Measurements from ENCODE around the gene SLC25A4. TPM values are rescaled to one million over a fixed set of nuclear protein-coding genes. Genes with fewer than 3 reads are reported as not detected.

SLC25A4 gene
- total RNA-seq: 10 to 100 TPM; 11.5 to 46.1 (median 30.1) TPM

DNA sequence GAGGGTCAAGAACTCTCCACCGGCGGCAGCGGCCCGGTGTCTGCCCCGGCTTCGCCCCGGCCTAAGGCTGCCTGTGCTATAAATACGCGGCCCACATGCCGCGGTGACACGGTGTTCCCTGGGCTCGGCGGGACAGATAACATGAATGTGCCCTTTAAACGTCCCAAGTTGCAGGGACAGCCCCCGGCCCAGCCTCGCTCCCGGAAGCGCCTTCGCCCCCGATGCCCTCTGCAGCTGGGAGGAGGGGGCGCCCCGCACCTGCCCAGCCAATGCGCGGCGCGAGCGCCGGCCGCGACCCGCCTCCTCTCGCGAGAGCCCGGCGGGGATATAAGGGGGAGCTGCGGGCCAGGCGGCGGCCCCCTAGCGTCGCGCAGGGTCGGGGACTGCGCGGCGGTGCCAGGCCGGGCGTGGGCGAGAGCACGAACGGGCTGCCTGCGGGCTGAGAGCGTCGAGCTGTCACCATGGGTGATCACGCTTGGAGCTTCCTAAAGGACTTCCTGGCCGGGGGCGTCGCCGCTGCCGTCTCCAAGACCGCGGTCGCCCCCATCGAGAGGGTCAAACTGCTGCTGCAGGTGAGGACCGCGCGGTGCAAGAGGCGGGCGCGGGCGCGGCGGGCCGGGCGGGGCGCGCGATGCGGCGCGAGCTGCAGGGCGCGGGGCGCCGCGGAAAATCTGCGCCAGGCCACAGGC, at the start of gene SLC25A4:
Gene SLC25A4 (plus strand): TSS at position 355 of the 689 bp plus-strand sequence. CDS start 107 bp downstream, at position 462.
- TF ChIP-seq POLR2AphosphoS5 (IDR thresholded peaks at IDR 0.05) (peak; percentile 71 to 97), EP300 (IDR thresholded peaks at IDR 0.05) (peak in 1 of 4 donors; percentile 8), POLR2A (IDR thresholded peaks at IDR 0.05) (peak in 3 of 4 donors; percentile 90 to 98 (median 93))
- TF ChIP-seq, protein P1, sequence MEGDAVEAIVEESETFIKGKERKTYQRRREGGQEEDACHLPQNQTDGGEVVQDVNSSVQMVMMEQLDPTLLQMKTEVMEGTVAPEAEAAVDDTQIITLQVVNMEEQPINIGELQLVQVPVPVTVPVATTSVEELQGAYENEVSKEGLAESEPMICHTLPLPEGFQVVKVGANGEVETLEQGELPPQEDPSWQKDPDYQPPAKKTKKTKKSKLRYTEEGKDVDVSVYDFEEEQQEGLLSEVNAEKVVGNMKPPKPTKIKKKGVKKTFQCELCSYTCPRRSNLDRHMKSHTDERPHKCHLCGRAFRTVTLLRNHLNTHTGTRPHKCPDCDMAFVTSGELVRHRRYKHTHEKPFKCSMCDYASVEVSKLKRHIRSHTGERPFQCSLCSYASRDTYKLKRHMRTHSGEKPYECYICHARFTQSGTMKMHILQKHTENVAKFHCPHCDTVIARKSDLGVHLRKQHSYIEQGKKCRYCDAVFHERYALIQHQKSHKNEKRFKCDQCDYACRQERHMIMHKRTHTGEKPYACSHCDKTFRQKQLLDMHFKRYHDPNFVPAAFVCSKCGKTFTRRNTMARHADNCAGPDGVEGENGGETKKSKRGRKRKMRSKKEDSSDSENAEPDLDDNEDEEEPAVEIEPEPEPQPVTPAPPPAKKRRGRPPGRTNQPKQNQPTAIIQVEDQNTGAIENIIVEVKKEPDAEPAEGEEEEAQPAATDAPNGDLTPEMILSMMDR (IDR thresholded peaks at IDR 0.05): peak; percentile 51 to 93 (median 82)
- Histone ChIP-seq H3K4me1 (peaks cover 20 to 30% (median 23%) of the 10 kb centered on the region in 4 donors), H3K36me3 (peaks cover 0 to 11% (median 0%) of the 10 kb centered on the region in 4 donors), H3K4me3 (peak within 1 kb of the TSS; percentile 74 to 81 (median 76)), H3K27me3 (no peaks in the 10 kb centered on the region), H3K9me3 (no peaks in the 10 kb centered on the region), H3K27ac (peak within 1 kb of the TSS; percentile 75 to 84 (median 81))
- DNase-seq: peak; percentile 80 to 97
- 0 to 10% methylated on average over 2 to 13 of the region's 87 CpGs for WGBS, 2 donors
- ATAC-seq (ENCODE audit: low FRiP score in 2 of 2): peak; percentile 95 to 98

DNA sequence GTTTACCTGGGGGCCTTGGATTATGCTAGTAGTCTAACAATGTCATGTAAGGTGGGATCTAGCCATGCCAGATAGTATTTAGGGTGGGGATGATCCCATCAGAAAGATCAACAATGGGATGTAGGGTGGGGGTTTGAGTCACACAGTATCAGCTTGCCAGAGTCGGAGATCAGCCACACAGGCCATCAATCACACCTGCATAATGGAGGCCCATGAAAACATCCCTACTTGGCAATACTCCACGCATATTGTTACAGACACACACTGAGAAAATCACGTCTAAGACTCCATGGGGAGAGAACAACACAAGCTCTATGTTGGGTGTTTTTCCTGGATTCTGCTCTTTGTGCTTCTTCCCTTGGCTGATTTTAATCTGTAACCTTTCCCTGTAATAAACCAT, 49.5 kb upstream of the SLC25A4 start:
- no peaks in the 10 kb centered on the region for H3K4me1 ChIP-seq
- TF ChIP-seq POLR2A (IDR thresholded peaks at IDR 0.05) (no peak), EP300 (IDR thresholded peaks at IDR 0.05) (no peak), POLR2AphosphoS5 (IDR thresholded peaks at IDR 0.05) (no peak)
- TF ChIP-seq, protein P1 (IDR thresholded peaks at IDR 0.05): no peak
- no peaks in the 10 kb centered on the region for H3K9me3 ChIP-seq
- DNase-seq (no peak), ATAC-seq (ENCODE audit: low FRiP score in 2 of 2) (no peak)
- no peaks in the 10 kb centered on the region for H3K27me3 ChIP-seq
- no peak overlapping the region for H3K27ac ChIP-seq
- no peak overlapping the region for H3K4me3 ChIP-seq
- WGBS, 2 donors: 52 to 74% methylated on average over 3 of the region's 3 CpGs
- no peaks in the 10 kb centered on the region for H3K36me3 ChIP-seq

DNA sequence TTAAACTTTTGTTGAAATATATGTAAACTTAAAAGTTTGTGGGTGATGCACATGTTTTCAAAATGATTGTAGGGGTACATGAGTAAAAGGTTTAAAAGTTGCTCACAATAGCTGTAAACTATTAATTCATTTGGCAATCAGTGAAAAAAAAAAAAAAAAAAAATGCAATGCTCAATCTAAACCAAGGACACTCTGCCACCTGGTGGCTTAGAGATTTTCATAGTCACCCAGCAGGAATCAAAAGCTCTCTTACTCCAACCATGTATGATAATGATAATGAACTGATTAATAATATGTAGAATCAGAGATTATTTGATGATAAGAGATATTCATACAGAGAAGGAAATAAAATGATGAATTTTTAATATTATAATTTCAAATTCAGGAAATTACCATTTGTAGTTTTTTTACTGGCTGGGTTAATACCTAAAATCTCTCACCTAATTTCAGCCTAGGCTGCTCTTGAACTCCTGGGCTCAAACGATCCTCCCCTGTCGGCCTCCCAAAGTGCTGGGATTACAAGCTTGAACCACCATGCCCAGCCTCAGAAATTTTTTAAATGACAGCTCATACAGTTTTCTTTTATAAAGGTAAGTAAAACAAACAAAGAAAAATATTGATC, 46.9 kb upstream of the SLC25A4 start:
- 20 to 30% methylated on average over 2 of the region's 2 CpGs for WGBS, 2 donors
- peak in 1 of 2 donors; percentile 63 for ATAC-seq (ENCODE audit: low FRiP score in 2 of 2)
- Histone ChIP-seq H3K4me3 (no peak overlapping the region), H3K27ac (no peak overlapping the region), H3K9me3 (no peaks in the 10 kb centered on the region), H3K36me3 (no peaks in the 10 kb centered on the region), H3K4me1 (no peaks in the 10 kb centered on the region), H3K27me3 (no peaks in the 10 kb centered on the region)
- TF ChIP-seq, protein P1 (IDR thresholded peaks at IDR 0.05): peak in 5 of 6 experiments; percentile 20 to 51 (median 34)
- TF ChIP-seq POLR2A (IDR thresholded peaks at IDR 0.05) (no peak), EP300 (IDR thresholded peaks at IDR 0.05) (no peak), POLR2AphosphoS5 (IDR thresholded peaks at IDR 0.05) (no peak)
- no peak for DNase-seq

DNA sequence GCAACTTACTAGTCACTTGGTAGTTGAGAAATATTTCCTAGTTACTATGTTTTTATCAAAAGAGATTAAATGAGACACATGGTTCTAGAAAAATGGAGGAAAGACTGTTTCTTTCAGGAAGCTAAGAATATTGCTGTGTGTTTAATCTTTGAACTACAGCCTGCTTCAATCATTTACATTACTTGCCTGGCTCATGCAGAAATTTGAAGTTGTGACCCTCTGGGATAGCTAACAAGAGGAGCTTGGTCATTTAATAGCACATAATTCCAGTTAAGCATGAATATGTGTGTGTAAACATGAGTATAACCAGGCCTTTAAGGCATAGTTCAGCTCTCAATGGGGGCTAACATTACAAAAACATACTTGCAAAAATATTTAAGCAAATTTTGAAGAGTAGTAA, 44.6 kb upstream of the SLC25A4 start:
- DNase-seq (no peak), ATAC-seq (ENCODE audit: low FRiP score in 2 of 2) (no peak)
- Histone ChIP-seq H3K27ac (no peak overlapping the region), H3K36me3 (no peaks in the 10 kb centered on the region), H3K9me3 (no peaks in the 10 kb centered on the region), H3K4me1 (no peaks in the 10 kb centered on the region), H3K27me3 (no peaks in the 10 kb centered on the region), H3K4me3 (no peak overlapping the region)
- TF ChIP-seq POLR2AphosphoS5 (IDR thresholded peaks at IDR 0.05): no peak
- TF ChIP-seq EP300 (IDR thresholded peaks at IDR 0.05): no peak
- no peak for TF ChIP-seq POLR2A (IDR thresholded peaks at IDR 0.05)
- TF ChIP-seq, protein P1 (IDR thresholded peaks at IDR 0.05): no peak
